DMS79 (cell line): ENCODE data around the gene SH2D2A.

Experiments
- DNase-seq: peaks from one replicate; lab custom pipeline; 2025; lab: John Stamatoyannopoulos, UW

The SH2D2A gene

DNA sequence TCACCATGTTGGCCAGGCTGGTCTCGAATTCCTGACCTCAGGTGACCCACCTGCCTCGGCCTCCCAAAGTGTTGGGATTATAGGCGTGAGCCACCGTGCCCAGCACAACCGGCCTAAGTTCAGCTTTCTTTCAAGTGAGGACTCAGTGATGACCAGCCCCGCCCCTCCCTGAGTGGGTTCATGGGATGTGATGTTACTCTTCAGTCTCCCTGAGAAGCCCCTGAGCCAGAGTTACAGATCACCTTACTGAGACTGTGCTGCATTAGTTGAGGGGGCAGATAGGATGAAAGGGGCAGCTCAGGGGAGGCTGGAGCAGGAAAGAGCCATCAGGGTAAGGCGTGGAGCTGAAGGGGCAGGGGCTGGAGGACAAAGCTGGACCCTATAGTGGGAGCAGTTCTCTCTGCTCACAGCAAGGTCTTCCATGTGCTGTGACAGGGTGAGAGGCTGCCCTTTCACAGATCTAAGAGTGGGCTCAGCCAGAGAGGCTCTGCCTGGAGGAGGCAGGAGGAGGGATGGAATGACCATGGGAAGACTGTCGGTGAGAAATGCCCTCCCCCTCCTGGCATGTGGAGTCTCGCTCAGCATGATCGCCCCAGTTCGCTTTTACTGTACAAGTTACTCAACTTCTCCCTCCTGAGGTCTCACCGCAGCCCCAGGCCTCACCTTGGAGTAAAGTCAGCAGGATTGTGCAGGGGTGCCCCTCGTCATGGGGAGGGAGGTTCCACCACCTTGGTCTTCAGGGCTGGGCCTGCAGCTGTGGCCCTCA, 13.4 kb downstream of the SH2D2A start:
- no peak for DNase-seq

DNA sequence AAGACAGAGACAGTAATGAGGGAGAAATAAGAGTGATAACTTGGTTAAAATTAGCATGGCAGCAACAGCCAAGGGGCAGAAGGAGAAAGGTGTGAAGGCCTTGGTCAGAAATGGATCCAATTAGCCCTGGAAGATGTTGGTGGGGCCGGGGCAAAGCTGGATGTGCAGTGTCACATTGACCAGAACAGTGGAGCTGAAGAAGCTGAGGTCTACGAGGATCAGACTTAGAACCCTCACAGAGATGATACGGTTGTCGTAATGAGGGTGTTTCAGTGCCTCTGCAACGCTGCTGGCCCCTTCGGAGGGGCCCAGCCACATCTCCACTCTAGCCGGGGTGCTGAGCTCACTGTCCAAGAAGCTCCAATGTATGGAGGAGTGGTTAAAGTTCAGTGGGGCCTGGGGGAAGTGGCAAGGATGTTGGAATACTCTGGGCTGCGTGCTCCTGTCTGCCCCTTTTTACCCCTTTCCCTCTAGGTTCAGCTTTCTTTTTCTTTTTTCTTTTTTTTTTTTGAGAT, 14.2 kb downstream of the SH2D2A start:
- no peak for DNase-seq

DNA sequence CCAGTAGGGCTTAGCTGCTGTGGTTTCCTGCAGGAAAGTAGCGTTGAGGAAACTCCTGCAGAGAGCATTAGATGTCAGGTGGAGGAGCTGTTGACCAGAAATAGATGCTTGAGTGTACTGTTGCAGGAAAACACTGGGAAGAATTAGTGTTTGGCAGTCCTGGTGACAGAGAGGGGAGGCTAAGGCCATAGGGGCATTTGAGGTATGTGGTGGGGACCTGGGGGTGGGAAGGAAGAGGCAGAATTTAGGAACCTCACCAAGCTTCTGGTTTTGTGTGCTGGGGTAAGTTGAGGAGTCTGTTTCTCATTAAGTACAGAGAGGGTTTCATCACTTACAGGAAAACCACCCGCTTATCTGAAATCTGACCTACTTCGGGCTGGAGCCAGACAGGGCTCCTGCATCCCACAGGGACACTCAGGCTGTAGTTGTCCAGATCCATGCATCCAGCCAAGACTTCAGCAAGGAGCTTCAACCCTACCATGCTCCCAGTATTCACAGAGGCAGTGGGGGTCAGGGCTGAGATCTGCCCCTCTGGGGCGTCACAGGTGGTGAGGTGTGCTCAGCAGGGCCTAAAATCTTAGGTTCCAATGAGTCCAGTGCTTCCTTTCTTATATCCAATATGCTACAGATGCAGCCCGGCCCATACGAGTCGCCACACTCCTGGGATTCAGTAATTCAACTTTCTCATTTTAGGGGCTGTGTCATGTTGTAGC, 15.1 kb downstream of the SH2D2A start:
- no peak for DNase-seq

DNA sequence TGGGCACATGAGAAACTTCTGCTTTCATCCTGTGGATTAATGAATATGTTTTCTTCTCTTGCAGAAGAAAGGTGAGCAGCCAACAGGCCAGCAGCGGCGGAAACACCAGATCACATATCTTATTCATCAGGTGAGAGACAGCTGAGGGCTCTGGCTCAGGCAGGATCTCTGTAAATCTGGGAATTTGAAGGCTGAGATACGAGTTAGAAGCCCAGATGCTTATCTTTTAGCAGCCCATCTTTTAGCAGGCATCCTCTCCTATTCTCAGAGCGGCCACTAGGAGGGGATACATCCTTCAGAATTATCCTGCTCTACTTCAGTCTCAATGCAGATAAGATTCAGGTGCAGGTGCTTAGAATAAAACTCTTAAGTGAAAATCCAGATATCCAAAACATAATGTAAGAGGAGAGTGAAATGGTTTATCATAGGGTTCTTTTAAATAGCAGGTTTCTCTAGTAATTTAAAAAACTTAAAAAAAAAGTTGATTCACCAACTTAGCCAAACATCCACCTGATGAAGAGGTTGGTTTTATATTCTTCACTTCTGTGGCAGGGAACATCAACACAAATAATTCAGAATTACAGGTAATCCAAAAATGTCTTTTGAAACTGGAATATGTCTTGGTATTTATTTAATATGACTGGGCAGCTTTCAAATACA, 19.3 kb downstream of the SH2D2A start:
- DNase-seq: peak; percentile 32

DNA sequence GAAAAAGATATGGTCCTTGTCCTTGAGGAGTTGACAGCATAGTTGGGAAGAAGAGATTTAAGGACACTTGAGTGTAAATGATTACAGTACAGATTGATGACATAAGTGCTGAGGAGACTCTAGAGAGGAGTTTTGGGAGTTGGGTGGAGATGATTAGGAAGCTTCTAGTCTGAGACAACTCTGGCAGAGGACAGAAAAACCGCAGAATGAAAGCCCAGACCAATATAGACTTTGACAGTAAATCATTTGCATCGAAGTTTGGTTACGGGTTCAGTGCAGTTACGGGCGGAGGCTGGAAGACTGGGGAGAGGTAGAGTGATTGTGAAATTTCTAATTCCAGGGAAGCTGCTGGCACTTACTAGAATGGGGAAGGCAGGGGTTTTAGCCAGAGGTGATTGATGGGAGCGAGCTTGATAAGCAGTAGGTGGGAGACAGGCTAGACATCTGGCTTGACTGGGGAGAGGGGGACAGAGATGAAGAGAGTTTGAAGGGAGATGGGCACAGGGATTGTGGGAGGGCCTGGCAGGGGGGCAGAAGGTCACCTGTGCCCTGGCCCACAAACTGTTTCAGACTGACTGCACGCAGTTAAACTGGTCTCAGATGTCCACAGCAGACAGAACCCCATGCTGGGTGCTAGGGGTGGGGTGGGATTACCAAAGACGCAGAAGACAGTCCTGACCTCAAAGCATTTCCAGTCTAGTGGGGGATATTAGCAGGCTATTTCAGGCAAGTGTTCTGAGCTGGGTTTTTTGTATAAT, 20.1 kb downstream of the SH2D2A start:
- no peak for DNase-seq

DNA sequence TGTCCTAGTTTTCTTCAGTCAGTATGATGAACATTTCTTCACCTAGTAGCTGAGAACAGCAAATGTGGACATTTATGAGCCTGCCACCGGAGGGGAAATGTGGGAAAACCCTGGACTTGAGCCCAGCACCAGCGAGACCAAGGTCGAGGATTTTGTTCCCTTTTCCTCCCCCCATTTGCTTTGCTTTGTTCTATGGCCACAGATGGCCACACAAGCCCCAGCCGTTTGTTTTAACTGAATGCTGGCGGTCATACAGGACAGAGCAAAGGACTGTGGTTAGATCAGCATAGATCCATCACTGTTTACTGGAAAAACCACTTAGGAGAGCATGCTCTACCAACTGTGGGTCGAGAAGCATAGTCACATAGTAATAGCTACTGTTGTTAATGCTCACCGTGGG, 20.9 kb downstream of the SH2D2A start:
- no peak for DNase-seq

DNA sequence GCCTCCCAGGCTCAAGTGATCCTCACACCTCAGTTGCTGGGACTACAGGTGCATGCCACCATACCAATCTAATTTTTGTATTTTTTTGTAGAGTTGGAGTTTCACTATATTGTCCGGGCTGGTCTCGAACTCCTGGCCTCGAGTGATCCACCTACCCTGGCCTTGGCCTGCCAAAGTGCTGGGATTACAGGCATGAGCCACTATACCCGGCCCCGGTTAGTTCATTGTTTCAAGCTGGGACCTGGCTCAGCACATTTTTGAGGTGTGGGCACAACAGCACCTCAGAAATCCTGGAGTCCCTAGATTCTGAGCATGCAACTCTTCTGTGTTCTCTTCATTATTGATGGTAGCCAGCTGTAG, 21.3 kb downstream of the SH2D2A start:
- DNase-seq: no peak

DNA sequence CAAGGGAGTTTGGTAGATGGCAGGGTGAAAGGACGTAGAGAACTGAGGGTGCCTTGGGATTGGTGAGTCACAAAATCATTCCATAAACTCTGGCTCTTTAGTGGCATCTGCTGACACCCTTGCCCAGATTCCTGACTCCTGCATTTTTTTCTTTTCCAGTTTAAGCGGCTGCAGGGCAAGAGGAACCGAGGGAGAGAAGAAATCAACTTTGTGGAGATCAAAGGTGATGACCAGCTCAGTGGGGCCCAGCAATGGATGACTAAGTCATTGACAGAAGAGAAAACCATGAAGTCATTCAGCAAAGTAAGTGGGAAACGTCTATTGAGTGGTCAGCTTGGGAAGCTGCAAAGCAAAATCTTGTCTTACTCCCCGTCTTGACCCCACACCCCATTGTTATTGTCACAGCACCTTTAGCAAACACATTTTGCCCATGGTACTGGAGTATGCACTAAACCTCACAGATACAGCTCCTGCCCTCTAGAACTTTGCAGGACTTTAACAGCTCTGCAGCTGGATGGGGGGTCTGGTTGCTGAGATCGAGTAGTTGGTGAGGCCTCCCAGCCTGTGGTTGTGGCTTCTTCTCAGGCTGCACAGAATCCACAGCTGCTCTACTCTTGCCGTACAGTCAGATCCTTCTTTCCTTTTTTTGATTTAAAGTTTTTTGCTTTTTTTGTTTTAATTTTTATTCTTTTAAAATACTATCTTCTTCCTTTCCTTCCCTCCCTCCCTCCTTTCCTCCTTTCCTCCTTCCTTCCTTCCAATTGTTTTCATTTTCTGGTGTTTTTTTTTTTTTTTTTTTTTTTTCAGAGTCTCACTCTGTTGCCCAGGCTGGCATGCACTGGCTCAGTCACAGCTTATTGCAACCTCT, 21.9 kb downstream of the SH2D2A start:
- no peak for DNase-seq

DNA sequence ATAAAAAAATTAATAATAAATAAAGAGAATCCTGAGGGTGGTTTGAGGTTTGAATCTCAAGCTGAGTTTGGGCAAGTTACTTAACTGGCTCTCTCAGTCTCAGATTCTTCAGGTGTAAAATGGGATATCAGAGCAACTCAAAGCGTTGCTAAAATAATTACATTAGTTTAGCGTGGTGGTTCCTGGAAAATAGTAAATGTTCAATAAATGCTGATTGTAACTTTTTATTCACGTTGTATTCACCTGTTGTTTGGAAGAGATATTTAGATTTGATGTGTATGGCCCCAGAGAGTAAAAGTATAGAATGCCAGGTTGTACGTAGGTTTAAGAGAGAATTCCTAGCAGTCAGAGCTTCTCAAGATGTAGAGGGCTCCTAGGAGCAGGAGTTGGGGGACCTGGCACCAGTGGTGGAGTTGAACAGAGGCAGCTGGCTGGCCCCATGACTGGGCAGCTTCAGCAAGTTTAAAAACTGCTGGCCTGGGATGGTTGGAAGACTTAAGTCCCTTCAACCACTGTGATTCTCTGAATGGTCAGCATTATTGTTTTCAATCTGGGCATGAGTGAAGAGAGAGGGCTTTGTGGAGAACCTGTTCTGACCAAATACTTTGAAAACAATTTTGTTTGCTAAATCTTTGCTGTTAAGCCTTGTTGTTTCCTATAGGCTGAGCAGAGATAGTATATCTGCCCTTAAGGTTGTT, 26.9 kb downstream of the SH2D2A start:
- DNase-seq: no peak

DNA sequence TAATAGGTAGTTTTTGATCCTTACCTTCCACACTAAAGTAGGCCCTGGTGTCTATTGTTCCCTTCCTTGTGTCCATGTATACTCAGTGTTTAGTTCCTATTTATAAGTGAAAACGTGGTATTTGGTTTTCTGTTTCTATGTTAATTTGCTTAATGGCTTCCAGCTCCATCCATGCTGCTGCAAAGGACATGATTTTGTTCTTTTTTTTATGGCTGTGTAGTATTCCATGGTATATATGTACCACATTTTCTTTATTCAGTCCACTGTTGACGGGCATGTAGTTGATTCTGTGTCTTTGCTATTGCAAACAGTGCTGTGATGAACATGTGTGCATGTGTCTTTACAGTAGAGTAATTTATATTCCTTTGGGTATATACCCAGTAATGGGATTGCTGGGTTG, 28.5 kb downstream of the SH2D2A start:
- no peak for DNase-seq

DNA sequence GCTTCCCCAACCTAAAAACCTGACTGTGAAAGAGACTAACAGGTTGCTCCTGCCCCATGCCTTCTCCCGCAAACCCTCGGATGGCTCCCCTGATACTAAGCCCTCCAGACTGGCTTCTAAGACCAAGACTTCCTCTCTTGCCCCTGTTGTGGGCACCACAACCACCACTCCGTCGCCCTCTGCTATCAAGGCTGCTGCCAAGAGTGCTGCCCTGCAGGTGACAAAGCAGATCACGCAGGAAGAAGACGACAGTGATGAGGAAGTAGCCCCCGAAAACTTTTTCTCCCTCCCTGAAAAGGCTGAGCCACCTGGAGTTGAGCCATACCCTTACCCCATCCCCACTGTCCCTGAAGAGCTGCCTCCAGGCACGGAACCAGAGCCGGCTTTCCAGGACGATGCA, 30.0 kb downstream of the SH2D2A start:
- no peak for DNase-seq

DNA sequence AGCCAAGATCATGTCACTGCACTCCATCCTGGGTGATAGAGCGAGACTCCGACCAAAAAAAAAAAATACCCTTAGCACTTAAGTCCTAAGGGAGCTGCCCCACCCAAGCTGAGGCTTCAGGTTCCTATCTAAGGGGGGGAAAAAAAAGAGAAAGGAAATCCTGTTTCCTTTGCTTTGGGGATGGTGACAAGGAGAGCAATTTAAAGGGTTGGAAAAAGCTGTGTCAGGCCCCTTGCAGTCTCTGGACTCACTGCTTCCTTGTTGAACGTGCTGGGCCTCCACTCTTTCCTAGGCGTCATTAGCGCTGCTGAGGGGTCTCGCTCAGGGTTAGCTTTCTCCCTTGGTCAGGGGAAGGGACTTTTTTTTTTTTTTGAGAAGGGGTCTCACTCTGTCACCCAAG, 31.2 kb downstream of the SH2D2A start:
- no peak for DNase-seq

DNA sequence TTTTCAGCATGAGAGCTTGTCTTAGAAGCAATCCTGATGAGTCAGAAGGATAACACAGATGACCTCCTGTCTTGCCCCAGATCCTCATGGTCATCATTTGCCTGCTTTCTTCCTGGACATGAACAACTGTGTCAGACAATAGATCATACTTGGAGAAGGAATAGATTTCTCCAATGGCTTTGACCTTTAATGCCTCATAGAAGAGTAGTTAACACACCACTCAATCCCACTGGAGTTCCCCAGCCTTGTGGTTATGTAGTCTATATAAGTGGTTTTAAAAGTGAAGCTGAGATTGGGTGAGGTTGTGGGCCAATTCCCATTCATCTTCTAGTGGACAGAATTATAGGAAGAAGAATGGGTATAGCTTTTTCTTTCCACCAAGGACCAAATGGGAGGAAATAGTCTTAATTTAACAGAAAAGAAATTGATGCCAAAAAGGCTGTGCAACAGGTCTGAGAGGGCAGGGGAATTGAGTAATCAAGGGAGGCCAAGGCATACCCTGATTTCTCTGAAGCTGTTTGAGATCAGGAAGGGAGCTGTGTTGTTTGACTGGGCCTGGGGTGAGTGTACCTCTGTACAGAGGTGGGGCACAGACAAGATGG, 35.0 kb downstream of the SH2D2A start:
- DNase-seq: no peak

DNA sequence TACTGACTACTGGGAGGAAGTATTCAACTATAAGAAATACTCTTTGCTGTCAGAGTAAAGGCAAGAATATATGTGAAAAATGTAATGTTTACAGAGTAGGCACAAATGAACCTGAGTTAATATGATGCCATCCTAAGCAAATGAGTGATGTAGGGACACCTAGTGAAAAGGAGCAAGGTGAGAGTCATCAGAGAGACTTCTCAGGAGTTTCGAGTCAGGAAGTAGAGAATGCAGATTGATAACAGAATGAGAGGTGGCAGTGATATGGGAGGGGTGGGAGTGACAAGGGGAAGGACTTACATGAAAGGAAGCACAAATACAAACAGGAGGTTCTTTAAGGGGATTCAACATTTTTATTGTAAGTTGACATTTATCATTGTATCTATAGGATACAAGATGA, 39.1 kb downstream of the SH2D2A start:
- DNase-seq: no peak

DNA sequence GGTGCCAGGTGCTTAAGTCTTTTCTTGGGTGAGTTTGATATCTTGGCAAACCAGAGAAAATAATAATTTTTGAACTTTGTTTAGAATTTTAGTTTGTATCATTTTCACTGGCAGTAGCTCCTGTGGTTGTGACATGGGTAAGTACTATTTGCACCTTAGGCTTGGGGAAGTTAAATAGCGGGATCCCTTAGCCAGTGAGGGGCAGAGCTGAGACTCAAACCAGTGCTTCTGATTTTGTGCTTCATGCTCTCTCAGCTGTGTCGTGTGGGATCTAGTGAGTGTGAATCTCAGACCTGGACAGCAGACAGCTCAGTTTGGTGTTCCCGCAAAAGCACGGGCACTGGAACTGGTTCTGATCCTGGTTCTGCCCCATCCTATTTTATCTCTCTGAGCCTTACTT, 39.7 kb downstream of the SH2D2A start:
- no peak for DNase-seq

DNA sequence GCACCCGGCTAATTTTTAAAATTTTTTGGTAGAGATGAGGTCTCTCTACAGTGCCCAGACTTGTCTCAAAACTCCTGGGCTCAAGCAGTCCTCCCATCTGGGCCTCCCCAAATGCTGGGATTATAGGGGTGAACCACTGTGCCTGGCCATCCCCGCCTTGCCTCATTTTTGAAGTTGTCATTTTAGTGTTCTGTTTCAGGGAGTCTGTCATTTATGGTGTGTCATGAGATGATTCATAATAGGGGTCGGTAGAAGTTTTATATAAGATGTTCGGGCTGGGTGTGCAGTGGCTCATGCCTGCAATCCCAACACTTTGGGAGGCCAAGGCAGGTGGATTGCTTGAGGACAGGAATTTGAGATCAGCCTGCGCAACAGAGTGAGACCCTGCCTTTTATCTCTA, 40.8 kb downstream of the SH2D2A start:
- no peak for DNase-seq

DNA sequence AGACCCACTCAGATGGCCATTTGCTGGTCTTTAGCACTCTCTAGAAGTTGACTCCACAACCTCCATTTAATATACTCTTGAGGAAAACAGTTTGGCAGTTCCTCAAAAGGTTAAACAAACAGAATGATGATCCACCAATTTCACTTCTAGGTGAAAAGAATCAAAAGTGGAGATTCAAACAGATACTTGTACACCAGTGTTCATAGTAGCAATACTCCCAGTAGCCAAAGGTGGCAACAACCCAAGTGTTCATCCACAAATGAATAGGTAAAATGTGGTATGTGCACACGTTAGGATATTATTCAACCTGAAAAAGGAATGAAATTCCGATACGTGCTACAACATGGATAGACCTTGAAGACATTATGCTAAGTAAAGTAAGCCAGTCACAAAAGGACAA, 43.0 kb downstream of the SH2D2A start:
- DNase-seq: no peak

DNA sequence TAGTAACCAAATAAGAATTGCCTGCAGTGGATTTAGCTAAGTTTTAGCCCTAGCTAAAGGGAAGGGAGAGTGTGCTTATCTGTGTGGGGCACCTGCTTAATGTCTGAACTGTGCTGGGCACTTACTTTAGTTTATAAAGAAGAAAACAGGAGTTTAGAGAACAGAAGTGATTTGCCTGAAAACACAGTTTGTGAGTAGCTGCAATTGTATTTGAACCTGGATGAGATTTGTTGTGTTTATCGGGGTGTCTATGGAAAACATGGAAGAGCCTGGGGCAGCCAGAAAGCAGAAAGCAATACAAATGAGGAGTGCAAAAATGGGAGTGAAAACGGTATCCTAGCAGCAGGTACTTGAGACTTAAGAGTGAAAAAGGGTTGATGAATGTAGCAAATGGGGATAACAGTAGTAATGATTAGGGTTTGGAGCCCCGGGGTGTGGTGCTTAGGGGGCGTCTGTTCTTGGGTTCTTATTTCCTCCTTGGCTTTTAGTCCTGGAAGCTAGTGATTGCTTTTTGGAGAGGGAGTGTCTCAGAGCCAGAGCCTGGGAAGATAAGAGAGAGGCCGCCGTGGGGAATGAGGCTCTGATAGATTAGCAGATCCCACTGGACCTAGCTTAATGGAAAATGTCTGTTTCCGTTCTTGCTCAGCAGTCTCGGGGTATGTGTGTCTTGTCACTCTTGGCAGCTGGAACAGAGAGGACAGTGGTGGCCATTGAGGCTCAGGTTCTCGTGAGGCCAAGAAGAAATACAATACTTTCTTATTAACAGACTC, 43.7 kb downstream of the SH2D2A start:
- DNase-seq: no peak

DNA sequence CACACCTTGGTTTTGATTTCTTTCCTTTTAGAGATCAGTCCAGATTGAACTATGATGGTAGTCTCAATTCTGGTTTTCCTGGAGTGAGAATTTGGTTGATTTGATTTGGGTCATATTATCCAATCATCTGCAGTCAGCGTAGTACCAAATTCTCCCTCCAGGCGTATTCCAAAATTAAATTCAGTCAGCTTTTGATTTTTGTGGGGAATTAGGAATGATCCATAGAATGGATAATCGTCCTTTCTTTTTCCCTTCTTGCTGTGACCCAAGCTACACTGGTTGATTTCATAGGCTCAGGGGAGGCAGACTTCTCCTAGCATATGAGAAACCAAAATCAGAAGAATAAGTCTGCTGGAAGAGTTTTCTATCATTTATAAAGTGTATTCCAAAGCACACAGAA, 44.4 kb downstream of the SH2D2A start:
- no peak for DNase-seq
